ENCODE data around the gene B9D1. TPM values are rescaled to one million over a fixed set of nuclear protein-coding genes. Genes with fewer than 3 reads are reported as not detected.

Gene B9D1
- total and polyA plus RNA-seq, 2 experiments from 2014 or later, result 29.6 to 30.8 TPM

DNA sequence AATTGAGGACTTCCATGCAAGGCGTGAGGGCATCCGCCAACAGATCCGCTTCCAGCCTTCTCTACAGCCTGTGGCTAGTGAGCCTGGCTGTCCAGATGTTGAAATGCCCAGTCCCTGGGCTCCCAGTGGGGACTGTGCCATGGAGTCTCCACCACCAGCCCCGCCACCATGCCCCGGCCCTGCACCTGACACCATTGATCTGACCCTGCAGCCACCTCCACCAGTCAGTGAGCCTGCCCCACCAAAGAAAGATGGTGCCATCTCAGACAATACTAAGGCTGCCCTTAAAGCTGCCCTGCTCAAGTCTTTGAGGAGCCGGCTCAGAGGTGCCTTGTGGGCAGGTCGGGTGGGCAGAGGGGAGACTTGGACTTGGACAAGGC is 18.8 kb upstream of the B9D1 start:
- Histone ChIP-seq H4K20me1 (ENCODE audit: insufficient read depth, poor library complexity, severe bottlenecking) (no peaks in the 10 kb centered on the region), H3K27me3 (no peaks in the 10 kb centered on the region), H3K9me3 (ENCODE audit: low read depth) (no peaks in the 10 kb centered on the region), H3K27ac (no peak overlapping the region), H3K79me2 (peaks cover 43% of the 10 kb centered on the region), H3K4me2 (no peak overlapping the region), H2AFZ (no peak overlapping the region), H3K4me1 (ENCODE audit: insufficient read depth) (peaks cover 30% of the 10 kb centered on the region), H3K4me3 (no peak overlapping the region), H3K9me2 (replicated peaks; ENCODE audit: insufficient read depth) (no peaks in the 10 kb centered on the region), H3K36me3 (replicated peaks; ENCODE audit: insufficient read depth, low read depth) (no peaks in the 10 kb centered on the region)
- 94% methylated on average over 7 of the region's 7 CpGs for WGBS (ENCODE audit: low lambda C conversion rate, missing lambda C conversion rate)
- no peak for TF ChIP-seq EZH2 (IDR thresholded peaks at IDR 0.05; ENCODE audit: borderline replicate concordance)
- no peak for TF ChIP-seq EZH2phosphoT487 (IDR thresholded peaks at IDR 0.05; ENCODE audit: low read depth, severe bottlenecking, unreplicated experiment)
- TF ChIP-seq, protein P1, sequence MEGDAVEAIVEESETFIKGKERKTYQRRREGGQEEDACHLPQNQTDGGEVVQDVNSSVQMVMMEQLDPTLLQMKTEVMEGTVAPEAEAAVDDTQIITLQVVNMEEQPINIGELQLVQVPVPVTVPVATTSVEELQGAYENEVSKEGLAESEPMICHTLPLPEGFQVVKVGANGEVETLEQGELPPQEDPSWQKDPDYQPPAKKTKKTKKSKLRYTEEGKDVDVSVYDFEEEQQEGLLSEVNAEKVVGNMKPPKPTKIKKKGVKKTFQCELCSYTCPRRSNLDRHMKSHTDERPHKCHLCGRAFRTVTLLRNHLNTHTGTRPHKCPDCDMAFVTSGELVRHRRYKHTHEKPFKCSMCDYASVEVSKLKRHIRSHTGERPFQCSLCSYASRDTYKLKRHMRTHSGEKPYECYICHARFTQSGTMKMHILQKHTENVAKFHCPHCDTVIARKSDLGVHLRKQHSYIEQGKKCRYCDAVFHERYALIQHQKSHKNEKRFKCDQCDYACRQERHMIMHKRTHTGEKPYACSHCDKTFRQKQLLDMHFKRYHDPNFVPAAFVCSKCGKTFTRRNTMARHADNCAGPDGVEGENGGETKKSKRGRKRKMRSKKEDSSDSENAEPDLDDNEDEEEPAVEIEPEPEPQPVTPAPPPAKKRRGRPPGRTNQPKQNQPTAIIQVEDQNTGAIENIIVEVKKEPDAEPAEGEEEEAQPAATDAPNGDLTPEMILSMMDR (IDR thresholded peaks at IDR 0.05; ENCODE audit: poor library complexity), result no peak
- DNase-seq (ENCODE audit: low spot score), result no peak

DNA sequence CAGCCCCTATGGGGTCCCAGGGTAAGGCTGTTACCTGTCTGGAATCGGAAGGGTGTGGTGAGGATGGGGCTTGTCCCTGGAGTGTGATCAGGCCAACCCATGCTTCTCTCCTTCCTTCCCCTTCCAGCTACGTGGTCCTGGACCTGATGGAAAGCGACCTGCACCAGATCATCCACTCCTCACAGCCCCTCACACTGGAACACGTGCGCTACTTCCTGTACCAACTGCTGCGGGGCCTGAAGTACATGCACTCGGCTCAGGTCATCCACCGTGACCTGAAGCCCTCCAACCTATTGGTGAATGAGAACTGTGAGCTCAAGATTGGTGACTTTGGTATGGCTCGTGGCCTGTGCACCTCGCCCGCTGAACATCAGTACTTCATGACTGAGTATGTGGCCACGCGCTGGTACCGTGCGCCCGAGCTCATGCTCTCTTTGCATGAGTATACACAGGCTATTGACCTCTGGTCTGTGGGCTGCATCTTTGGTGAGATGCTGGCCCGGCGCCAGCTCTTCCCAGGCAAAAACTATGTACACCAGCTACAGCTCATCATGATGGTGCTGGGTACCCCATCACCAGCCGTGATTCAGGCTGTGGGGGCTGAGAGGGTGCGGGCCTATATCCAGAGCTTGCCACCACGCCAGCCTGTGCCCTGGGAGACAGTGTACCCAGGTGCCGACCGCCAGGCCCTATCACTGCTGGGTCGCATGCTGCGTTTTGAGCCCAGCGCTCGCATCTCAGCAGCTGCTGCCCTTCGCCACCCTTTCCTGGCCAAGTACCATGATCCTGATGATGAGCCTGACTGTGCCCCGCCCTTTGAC is 18.2 kb upstream of the B9D1 start:
- 96% methylated on average over 29 of the region's 29 CpGs for WGBS (ENCODE audit: low lambda C conversion rate, missing lambda C conversion rate)

DNA sequence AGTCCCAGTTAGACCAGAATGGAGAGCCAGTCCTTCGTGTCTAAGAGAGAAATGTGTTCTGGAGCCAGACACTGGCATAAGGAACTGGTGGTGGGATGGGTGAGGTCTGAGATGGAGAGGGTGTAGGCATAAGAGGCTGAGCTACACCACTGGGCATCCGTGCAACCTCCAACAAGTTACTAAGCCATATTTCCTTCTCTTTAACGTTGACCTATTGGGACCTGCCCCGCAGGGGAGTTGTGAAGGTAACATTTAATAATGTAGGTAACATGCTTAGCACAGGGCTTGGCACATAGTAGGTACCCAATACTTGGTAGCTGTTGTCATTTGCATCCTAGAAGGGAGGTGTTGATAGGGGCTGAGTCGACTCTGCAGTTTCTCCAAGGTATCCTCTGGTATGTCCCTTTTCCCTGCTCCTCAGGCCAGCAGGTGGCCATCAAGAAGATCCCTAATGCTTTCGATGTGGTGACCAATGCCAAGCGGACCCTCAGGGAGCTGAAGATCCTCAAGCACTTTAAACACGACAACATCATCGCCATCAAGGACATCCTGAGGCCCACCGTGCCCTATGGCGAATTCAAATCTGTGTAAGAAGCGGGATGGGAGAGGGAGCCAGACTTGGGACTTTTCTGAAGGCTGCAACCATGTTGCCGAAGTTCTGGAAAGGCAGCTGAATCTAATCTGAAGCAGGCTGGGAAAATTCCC is 17.0 kb upstream of the B9D1 start:
- 86% methylated on average over 13 of the region's 13 CpGs for WGBS (ENCODE audit: low lambda C conversion rate, missing lambda C conversion rate)
- H3K9me2 ChIP-seq (replicated peaks; ENCODE audit: insufficient read depth), result no peaks in the 10 kb centered on the region
- H3K4me3 ChIP-seq, result peak overlapping the region; percentile 37
- DNase-seq (ENCODE audit: low spot score), result no peak
- peak overlapping the region; percentile 95 for H3K27ac ChIP-seq
- H3K79me2 ChIP-seq, result peaks cover 30% of the 10 kb centered on the region
- H3K4me2 ChIP-seq, result peak overlapping the region; percentile 94
- TF ChIP-seq, protein P1 (IDR thresholded peaks at IDR 0.05; ENCODE audit: poor library complexity), result no peak
- TF ChIP-seq EZH2phosphoT487 (IDR thresholded peaks at IDR 0.05; ENCODE audit: low read depth, severe bottlenecking, unreplicated experiment), result no peak
- TF ChIP-seq EZH2 (IDR thresholded peaks at IDR 0.05; ENCODE audit: borderline replicate concordance), result no peak
- no peaks in the 10 kb centered on the region for H3K27me3 ChIP-seq
- no peaks in the 10 kb centered on the region for H3K36me3 ChIP-seq (replicated peaks; ENCODE audit: insufficient read depth, low read depth)
- no peak overlapping the region for H2AFZ ChIP-seq
- H3K9me3 ChIP-seq (ENCODE audit: low read depth), result no peaks in the 10 kb centered on the region
- H4K20me1 ChIP-seq (ENCODE audit: insufficient read depth, poor library complexity, severe bottlenecking), result no peaks in the 10 kb centered on the region
- peaks cover 14% of the 10 kb centered on the region for H3K4me1 ChIP-seq (ENCODE audit: insufficient read depth)

More for the DNA sequence above, 18.2 kb upstream of the B9D1 start:
- no peak overlapping the region for H3K27ac ChIP-seq
- H3K9me2 ChIP-seq (replicated peaks; ENCODE audit: insufficient read depth), result no peaks in the 10 kb centered on the region
- peaks cover 23% of the 10 kb centered on the region for H3K4me1 ChIP-seq (ENCODE audit: insufficient read depth)
- H3K36me3 ChIP-seq (replicated peaks; ENCODE audit: insufficient read depth, low read depth), result no peaks in the 10 kb centered on the region
- peaks cover 37% of the 10 kb centered on the region for H3K79me2 ChIP-seq
- H3K4me2 ChIP-seq, result no peak overlapping the region
- no peak overlapping the region for H2AFZ ChIP-seq
- no peak for DNase-seq (ENCODE audit: low spot score)
- no peaks in the 10 kb centered on the region for H4K20me1 ChIP-seq (ENCODE audit: insufficient read depth, poor library complexity, severe bottlenecking)
- no peaks in the 10 kb centered on the region for H3K27me3 ChIP-seq
- no peak overlapping the region for H3K4me3 ChIP-seq
- no peaks in the 10 kb centered on the region for H3K9me3 ChIP-seq (ENCODE audit: low read depth)
- TF ChIP-seq, protein P1 (IDR thresholded peaks at IDR 0.05; ENCODE audit: poor library complexity), result no peak
- TF ChIP-seq EZH2 (IDR thresholded peaks at IDR 0.05; ENCODE audit: borderline replicate concordance), result no peak
- TF ChIP-seq EZH2phosphoT487 (IDR thresholded peaks at IDR 0.05; ENCODE audit: low read depth, severe bottlenecking, unreplicated experiment), result no peak
